ENCODE data around the gene MARCHF6.
"Not testable (repeated sequence)": the region's sequence is repeated elsewhere in the genome, so short reads cannot be mapped to it uniquely, and the experiment has no call there.

The MARCHF6 gene

DNA sequence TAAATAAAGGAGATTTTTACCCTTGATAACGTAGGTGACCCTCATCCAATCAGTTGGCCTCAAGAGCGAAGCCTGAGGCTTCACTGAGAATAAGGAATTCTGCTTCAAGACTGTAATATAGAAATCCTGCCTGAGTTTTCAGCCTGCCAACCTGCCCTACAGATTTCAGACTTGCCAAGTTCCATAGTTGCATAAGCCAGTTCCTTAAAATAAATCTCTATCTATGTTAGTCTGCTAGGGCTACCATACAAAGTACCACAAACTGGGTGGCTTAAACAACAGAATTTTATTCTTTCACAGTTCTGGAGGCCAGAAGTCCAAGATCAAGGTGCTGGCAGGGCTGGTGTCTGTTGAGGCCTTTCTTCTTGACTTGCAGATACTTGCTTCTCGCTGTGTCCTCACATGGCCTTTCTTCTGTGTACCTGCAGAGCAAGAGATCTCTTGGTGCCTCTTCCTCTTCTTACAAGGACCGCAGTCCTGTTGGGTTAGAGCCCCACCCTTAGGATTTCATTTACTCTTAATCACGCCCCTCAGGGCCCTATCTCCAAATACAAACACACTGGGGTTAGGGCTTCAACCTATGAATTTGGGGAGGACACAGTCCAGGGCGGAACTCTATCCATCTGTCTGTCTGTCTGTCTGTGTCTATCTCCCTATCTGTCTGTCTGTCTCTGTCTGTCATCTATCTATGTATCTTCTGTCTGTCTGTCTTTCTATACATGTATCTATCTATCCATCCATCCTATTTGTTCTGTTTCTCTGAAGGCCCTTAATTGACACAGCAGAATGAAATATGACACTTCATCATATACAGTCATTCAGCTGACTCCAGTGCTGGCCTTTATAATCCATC lies 28.8 kb upstream of the MARCHF6 start:
- DNase-seq (ENCODE audit: low spot score), result no peak

DNA sequence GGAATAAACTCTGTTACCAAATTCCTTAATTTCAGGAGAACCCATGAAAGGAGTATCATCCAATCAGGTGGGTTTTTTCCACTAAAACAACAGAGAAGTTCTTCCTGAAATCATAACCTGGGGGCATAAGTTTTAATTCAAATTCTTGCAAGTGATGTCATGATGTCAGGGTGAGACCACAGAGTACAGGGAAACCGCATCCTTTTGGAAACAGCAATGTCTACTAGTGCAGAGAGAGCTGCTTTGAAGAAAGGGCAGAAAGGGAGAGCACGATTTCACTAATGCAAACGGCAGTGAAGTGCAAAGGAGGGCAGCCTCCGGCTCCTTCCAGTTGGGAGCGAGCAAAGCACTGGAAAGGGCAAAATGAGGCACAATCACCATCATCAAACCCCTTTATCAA lies 25.2 kb upstream of the MARCHF6 start:
- no peak for DNase-seq (ENCODE audit: low spot score)

DNA sequence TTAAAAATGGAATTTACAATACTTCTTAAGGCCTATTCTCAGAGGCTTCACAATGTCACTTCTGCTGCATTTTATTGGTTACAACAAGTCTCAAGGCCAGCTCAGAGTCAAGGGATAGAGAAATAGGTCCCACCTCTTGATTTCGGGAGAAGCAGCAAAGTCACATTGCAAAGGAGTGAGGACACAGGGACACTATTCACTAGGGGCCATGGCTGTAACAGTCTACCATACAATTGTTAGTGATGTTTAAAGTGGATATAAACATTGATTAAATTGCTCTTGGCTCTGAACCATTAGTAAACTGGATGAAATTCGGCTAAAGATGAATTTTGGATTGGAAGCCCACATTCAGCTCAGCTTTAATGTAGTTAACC lies 24.1 kb upstream of the MARCHF6 start:
- DNase-seq (ENCODE audit: low spot score), result no peak

DNA sequence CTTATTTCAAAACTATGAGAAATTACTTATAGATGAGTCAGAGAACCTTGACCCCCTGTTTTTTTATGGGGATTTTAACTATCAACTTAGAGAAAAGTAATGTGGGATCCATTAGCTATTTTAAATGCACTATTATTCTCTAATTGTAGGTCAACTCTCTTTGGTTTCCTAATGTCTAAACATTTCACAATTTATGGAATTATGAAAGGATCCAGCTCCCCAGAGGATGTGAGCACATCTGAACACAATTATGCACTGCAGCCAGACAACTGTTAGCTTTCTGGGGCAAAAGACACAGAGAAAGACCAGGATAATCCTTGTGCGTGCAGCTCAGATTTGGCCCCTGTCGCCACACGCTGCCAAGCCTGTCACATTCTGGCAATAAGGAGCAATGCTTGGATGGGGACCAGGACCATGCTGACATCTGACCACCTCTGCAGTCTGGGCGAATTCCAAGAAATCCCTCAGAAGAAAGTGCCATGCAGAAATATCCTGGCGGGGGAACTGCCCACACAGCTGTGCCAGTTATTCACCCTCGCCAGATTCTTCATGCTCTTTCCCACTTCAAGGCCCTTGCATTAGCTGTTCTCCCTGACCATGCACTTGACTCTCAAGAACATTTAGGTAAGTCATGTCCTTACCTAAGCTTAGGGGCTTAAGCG lies 23.5 kb upstream of the MARCHF6 start:
- no peak for DNase-seq (ENCODE audit: low spot score)

DNA sequence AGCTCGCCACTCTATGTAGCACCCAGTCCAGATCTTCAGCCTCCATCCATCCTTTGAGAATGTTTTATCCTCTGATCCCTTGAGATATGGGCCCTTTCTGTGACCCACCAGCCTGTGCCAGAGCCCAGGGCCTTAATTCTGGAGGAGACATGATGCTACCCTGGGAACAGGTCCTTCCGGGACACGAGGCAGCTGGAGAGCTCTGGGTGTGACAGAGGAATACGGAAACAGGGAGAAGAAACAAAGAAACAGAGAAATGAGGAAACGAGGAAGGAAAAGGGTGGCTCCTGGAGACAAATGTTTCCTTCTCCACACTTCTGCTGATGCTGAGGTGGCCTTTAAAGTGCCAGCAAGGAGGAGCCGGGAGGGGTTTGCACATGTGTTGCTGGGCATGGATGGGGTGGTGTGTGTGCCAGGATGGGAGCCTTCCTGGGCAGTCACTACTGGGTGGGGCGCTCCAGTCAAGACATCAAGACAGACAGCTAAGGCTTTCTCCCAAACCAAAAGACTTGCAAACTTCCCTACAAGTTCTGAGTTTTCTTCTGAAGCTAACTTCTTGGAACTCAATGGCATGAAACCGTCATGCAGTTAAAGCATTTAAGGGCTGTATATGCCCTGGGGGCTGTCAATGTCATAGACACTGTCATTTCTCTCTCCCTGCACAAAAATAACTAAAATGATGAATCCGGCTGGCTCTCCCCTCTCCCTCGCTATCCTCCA lies 22.8 kb upstream of the MARCHF6 start:
- no peak for DNase-seq (ENCODE audit: low spot score)

DNA sequence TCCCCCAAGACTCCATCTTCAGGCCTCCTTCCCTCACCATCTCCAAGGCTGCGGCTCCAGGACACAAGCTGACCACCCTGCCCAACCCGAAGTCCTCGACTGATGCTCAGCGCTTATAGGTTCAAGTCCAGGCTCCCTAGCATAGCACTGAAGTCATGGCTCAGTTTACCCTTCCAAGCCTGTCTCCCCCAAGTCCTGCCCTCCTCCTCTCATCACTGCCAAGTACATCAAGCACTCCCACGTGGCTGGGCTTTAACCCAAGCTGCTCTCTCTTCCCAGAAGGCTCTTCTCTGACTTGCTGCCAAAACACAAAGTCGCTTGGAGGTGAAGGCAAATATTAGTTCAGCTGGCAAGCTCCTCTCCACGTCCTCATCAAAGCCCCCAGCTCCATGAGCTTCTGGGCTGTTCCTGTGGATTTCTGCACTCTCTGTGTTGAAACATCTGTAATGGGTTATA lies 22.1 kb upstream of the MARCHF6 start:
- peak; percentile 45 for DNase-seq (ENCODE audit: low spot score)

DNA sequence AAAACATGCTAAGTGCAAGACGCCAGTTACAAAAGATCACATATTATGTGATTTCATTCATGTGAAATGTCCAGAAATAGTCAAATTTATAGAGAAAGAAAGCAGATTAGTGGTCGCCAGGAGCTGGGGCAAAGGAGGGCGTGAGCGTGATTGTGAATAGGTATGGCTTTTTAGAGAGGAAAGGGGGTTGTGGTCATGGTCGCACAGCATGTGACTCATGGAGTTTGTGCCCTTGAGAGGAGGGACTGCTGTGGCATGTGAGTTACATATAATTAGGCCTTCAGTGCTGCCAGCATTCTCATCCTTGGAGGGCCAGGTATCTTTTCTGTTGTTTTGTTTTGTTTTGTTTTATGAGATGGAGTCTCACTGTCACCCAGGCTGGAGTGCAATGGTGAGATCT lies 21.2 kb upstream of the MARCHF6 start:
- no peak for DNase-seq (ENCODE audit: low spot score)

DNA sequence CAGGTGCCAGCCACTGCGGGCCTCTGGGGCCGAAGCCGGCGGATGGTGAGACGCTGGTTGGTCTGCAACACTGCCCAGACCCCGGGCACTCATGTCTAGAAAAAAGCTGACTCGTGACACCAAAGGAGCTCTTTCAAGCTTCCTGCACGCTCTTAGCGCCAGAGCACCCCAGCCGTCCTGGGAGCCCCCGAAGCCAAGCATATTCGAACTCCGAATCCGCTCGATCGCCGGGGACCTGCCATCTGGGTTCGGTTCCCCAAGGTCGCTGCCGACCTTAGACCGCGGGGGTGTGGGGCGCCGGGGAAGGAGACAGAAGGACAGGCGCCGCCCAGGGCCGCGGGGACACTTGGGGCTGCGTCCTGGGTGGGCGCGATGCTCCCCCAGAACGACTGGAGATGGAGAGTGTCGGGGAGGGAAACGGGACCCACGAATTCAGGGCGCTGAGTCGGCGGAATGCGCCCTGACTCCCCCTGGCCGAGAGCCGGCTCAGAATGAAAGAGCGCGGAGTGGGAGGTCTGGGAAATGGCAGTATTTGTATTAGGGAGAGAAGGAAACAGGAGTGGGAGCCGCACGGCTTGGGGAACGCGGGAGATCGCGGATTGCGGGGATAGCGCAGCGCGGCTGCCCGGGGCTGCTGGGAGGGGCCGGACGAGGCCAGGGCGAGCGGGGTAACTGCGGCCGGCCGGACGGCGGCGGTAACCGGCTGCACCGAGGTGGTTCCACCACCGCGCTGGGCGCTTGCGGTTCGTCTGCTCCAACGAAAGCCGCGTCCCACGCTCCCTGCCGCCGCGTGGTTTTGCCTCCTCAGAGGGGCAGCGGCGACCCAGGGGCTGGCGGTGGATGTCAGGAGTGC lies 20.1 kb upstream of the MARCHF6 start:
- no peak for DNase-seq (ENCODE audit: low spot score)

DNA sequence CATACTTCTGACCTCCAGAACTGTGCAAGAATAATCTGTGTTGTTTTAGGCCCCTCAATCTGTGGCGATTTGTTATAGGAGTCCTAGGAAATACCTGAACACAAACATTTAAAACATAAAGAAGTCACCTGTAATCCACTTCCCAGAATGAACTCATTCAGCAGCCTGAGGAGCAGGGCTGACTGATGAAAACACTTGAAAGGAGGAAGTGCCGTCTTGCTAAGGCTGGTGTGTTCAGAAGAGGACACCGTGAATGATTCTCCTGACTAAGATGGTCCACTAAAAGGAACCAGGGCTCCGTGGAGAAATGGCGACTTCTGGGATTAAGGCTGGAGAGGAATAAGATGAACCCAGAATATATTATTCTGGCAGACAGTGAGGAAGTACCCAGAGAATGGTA lies 18.7 kb upstream of the MARCHF6 start:
- no peak for DNase-seq (ENCODE audit: low spot score)

DNA sequence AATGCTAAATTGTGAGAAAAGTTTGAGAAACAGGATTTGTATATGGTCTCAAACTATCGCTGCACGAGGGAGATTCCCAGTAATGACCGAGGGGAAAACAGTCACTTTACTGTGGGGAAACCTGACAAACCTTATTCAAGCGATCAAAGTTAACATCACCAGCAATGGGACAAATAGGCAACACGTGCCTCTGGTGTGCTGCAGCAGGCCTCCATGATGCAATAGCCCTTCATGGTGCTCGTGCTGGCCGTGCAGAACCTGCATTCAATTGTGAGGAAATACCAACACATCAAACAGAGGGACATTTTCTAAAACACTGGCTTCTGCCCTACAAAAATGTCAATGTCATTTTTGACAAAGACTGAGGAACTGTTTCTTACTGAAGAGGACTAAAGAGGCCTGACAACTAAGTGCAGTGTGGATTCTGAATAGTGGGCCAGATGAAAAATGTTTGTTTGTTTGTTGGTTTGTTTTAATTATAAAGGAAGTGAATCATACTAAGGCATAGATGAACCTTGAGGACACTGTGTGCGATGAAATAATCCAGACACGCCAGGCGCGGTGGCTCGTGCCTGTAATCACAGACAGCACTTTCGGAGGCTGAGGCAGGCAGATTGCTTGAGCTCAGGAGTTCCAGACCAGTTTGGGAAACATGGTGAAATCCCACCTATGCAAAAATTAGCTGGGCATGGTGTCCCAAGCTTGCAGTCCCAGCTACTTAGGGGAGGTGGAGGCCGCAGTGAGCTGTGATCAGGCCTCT lies 17.6 kb upstream of the MARCHF6 start:
- no peak for DNase-seq (ENCODE audit: low spot score)

DNA sequence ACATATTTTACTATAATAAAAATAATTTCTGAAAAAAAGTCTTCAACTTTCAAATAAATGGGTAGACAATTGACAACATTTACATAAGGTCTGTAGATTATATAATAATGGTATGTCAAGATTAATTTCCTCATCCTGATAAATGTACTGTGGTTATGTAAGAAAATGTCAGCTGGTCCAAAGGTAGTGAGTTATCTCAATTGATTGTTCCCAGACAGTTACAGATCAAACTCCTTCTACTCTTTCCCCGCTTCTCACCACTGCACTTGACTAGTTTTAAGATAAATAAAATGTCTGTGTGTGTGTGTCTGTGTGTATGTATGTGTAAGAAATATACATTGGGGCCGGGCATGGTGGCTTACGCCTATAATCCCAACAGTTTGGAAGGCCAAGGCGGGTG lies 16.4 kb upstream of the MARCHF6 start:
- no peak for DNase-seq (ENCODE audit: low spot score)

DNA sequence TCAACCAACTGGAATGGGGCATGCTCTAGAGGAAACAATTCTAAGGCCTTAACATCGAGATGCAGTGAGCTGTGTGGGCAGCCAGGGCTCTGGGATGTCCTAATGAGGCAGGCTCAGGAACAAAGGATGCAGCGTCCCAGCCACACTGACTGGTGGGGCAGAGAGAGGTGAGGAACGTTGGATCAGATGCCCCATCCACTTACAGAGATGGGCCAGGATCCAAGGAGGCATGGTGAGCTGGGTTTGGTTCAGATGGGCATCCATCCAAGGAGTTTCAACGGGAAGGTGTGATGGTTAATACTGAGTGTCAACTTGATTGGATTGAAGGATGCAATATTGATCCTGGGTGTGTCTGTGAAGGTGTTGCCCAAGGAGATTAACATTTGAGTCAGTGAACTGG lies 15.5 kb upstream of the MARCHF6 start:
- DNase-seq (ENCODE audit: low spot score), result no peak

DNA sequence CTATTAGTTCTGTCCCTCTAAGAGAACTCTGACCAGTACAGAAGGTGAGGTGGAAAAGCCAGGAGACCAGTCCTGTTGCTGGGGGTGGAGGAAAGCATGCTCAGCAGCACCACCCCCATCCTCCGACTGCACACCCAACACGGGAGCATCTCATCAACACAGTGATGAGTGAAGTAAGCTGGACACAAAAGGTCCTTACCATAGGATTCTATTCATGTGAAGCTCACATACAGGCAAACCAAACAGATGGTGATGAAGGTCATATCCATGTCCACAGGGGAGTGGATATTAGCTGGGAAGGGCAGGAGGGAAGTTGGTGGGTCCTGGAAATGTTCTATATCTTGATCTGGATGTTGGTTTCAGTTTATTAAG lies 14.8 kb upstream of the MARCHF6 start:
- DNase-seq (ENCODE audit: low spot score), result no peak

DNA sequence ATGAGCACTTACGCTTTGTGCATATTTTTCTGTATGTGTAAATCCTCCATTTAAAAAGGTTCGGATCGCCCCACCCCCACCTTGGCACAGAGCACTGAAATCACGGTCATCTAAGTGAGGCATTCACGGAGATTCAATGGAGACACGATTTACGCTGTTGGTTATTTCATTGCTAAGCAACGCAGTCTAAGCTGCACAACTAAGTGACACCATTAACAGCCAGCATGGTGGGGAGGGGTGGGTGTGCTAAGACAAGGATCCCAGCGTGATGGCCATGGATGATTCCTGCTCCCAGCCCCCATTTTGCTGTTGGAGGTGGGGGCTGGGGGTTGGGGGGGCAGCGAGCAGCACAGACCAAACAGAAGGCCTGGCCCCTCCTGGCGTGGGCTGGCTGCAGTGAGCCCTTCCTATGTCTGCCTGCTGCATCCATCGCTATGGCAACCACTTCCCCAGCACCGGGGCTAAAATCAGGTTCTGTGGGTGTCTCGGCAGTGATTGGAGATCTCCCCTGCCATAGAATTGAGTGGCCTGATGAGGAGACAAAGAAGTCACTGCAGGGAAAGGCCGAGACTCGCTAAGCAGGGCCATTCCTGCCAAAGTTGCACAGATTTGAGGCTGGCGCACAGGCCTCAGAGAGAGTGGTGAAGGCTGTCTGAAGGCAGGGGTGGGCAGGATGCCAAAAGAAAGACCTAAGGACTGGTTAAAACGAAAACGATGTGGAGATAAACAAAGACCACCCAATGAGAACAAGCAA lies 14.3 kb upstream of the MARCHF6 start:
- no peak for DNase-seq (ENCODE audit: low spot score)

DNA sequence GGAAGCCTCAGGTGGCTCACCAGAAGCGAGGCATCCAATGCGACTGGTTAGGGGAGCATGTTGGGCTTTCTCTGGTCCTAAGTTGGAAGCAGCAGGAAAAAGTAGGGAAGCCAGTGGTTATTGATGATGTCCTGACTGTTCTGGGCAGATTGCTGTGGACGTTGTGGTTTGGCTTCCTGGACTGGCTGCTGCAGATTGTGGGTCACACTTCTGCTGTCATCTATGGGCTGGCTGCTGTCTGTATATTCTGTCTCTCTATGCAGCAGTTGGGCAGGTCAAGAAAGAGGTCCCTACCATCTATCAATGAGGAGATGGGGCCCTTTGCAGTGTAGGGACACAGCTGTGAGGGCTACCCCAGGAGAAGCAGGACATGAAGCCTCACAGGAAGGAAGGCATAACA lies 13.5 kb upstream of the MARCHF6 start:
- no peak for DNase-seq (ENCODE audit: low spot score)

DNA sequence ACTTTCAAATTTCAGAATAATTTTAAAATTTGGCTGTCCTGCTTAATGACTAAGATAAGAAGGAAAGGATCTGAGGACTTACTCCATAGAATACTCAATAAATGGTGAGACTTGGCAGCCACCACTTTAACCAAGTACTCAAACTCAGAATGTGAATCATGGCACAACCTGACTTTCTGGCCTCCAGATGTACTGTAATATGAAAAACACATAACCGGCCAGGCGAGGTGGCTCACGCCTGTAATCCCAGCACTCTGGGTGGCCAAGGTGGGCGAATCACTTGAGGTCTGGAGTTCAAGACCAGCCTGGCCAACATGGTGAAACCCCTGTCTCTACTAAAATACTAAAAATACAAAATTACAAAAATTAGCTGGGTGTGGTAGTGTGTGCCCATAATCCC lies 10.0 kb upstream of the MARCHF6 start:
- no peak for DNase-seq (ENCODE audit: low spot score)

DNA sequence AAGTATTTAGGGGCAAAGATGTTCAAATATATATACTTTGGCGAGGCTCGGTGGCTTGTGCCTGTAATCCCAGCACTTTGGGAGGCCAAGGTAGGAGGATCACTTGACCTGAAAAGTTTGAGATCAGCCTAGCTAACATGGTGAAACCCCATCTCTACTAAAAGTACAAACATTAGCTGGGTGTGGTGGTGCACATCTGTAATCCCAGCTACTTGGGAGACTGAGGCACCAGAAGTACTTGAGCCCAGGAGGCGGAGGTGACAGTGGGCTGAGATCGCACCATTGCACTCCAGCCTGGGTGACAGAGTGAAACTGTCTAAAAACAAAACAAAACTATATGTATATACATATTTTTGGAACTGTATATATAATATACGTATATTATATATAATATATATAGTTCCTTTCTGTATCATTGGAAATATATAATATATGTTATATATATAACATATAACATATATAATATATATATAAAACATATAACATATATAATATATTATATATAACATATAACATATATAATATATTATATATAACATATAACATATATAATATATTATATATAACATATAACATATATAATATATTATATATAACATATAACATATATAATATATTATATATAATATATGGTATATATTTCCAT lies 8.9 kb upstream of the MARCHF6 start:
- DNase-seq (ENCODE audit: low spot score), result not testable (repeated sequence)

DNA sequence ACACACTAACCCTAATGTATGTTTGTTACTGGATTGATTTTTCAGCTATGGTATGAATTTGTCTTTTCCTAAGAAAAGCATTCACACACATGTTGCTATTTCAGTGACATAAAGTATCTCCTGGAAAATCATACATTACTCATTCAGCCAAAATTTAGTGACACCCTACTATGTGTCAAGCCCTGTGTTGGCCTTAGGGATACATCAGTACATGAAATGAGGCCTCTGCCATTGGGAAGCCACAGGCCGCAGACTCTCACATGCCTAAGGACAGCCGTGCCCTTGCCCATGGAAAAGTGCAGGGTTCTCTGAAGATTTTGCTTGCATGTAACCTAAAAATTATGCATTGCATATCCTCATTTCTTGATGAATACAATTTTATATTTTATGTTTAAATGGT lies 5.2 kb upstream of the MARCHF6 start:
- no peak for DNase-seq (ENCODE audit: low spot score)

DNA sequence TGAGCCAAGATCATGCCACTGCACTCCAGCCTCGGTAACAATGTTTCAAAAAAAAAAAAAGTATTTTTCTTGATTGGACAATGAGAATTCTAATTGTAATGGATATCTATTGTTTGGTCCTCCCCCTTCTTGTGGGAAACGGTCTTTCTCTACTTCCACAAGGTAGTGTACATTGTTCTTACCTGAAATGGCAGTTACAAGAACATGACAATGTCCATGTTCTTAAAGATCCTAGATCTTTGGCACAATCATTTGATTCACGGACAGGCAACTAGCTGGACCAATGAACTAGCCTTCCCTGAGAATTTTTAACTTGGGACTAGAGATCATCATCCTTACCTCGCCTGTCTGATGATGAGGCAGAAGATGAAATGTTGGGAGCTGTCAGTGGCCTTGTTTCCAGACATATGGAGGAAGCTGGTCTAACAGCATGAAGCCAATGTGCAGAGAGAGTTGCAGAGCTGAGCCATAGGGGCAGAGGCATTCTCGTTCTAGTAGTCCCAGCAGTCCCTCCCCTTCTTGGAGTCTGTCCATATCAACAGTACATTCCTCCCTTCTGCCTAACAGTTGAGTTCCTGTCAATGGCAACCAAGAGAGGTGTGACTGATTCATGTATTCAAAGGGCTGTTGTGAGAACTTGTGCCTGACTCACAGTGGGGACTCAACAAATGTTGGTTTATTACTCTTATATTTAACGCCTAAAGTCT lies 2.1 kb upstream of the MARCHF6 start:
- no peak for DNase-seq (ENCODE audit: low spot score)
